ENCODE results near the gene NKAIN4.

GRCh38 chr20:63232235-63233060 is 21.8 kb downstream of the NKAIN4 start:
- TF ChIP-seq CTCF (IDR thresholded peaks at IDR 0.05) = no peak
- TF ChIP-seq POLR2A (IDR thresholded peaks at IDR 0.05) = no peak

All from transverse colon (tissue), 3 donors.